GM23338 (cell line): Measurements from ENCODE around the gene PPP1R27. TPM values are rescaled to one million over a fixed set of nuclear protein-coding genes. Genes with fewer than 3 reads are reported as not detected.

Source experiments
- ATAC-seq: fragments of 200-7000 bp; cut with Tn5 transposase; 3 replicates; pipeline ENCODE4 v1.9.1; 2020
- DNase-seq: peaks from one replicate; pipeline ENCODE4 v3.0.0-alpha.2; 2015; ENCODE audit warnings: low spot score
- H2AFZ ChIP-seq: fragments of 200-600 bp; sonication (generic); 2 replicates; pipeline ENCODE4 v1.8.0; 2016; ENCODE audit warnings: antibody characterized with exemption, mild to moderate bottlenecking, moderate library complexity
- H3F3A ChIP-seq: fragments of 200-600 bp; sonication (generic); replicated peaks from 2 replicates; pipeline ENCODE4 v1.8.0; 2017; ENCODE audit warnings: antibody characterized with exemption, mixed run types, low read depth
- H3K27ac ChIP-seq: fragments of 200-600 bp; sonication (generic); 2 replicates; pipeline ENCODE4 v1.6.1; 2016; ENCODE audit warnings: low read depth
- H3K27me3 ChIP-seq: fragments of 200-600 bp; sonication (generic); 2 replicates; pipeline ENCODE4 v1.8.0; 2016; ENCODE audit warnings: mild to moderate bottlenecking, mixed run types, moderate library complexity; ENCODE audit not compliant: insufficient read depth
- H3K36me3 ChIP-seq: fragments of 200-600 bp; sonication (generic); 2 replicates; pipeline ENCODE4 v1.8.0; 2016; ENCODE audit warnings: mild to moderate bottlenecking; ENCODE audit not compliant: insufficient read depth
- H3K4me1 ChIP-seq: fragments of 200-600 bp; sonication (generic); 2 replicates; pipeline ENCODE4 v1.8.0; 2016; ENCODE audit warnings: mild to moderate bottlenecking, moderate library complexity; ENCODE audit not compliant: insufficient read depth
- H3K4me2 ChIP-seq: fragments of 200-600 bp; sonication (generic); 2 replicates; pipeline ENCODE4 v1.7.1; 2017; ENCODE audit warnings: mixed run types
- H3K4me3 ChIP-seq: fragments of 200-600 bp; sonication (generic); 2 replicates; pipeline ENCODE4 v1.6.1; 2016; ENCODE audit warnings: mixed run types
- H3K79me2 ChIP-seq: fragments of 200-600 bp; sonication (generic); replicated peaks from 2 replicates; pipeline ENCODE4 v1.8.0; 2017; ENCODE audit warnings: mild to moderate bottlenecking; ENCODE audit not compliant: insufficient read depth
- H3K9me2 ChIP-seq: fragments of 200-600 bp; sonication (generic); 2 replicates; pipeline ENCODE4 v1.8.0; 2017; ENCODE audit not compliant: insufficient read depth
- H4K20me1 ChIP-seq: fragments of 200-600 bp; sonication (generic); replicated peaks from 2 replicates; pipeline ENCODE4 v1.8.0; 2017; ENCODE audit warnings: mild to moderate bottlenecking; ENCODE audit not compliant: insufficient read depth
- H3K27ac Mint-ChIP-seq: 2 replicates; pipeline ENCODE4 v1.8.0; 2020; ENCODE audit warnings: inconsistent platforms, mild to moderate bottlenecking, moderate library complexity, mixed read lengths
- H3K27me3 Mint-ChIP-seq: 3 replicates; pipeline ENCODE4 v1.8.0; 2022; ENCODE audit warnings: low read depth, mild to moderate bottlenecking, moderate library complexity, mixed read lengths, inconsistent platforms; ENCODE audit not compliant: insufficient read depth, poor library complexity
- H3K36me3 Mint-ChIP-seq: 3 replicates; pipeline ENCODE4 v1.8.0; 2021; ENCODE audit warnings: low read depth, mild to moderate bottlenecking, inconsistent platforms, moderate library complexity, mixed read lengths
- H3K4me1 Mint-ChIP-seq: 3 replicates; pipeline ENCODE4 v1.8.0; 2020; ENCODE audit warnings: mild to moderate bottlenecking, inconsistent platforms, mixed read lengths
- H3K4me3 Mint-ChIP-seq: 3 replicates; pipeline ENCODE4 v1.8.0; 2021; ENCODE audit warnings: moderate library complexity, mild to moderate bottlenecking, inconsistent platforms, mixed read lengths
- H3K9me3 Mint-ChIP-seq: 3 replicates; pipeline ENCODE4 v1.8.0; 2020; ENCODE audit warnings: moderate library complexity, mild to moderate bottlenecking, inconsistent platforms, mixed read lengths
- CREB1 ChIP-seq: fragments of 250-450 bp; sonication (Bioruptor Pico); IDR thresholded peaks from 2 replicates; pipeline ENCODE4 v1.5.0; 2020; ENCODE audit warnings: low read depth, mild to moderate bottlenecking, moderate library complexity
- CTCF ChIP-seq, 2 experiments: fragments of 200-600 bp in 1 of 2; sonication (generic) in 1 of 2; conservative IDR thresholded peaks; 2 replicates each; pipeline versions ENCODE4 v1.5.1 to v1.6.1; 2016 to 2017; ENCODE audit warnings: antibody characterized with exemption in 2 of 2, low read depth in 2 of 2, mild to moderate bottlenecking in 2 of 2, moderate library complexity in 1 of 2
- EZH2 ChIP-seq: fragments of 200-600 bp; sonication (generic); IDR thresholded peaks from one replicate; pipeline ENCODE4 v1.8.0; 2017; ENCODE audit warnings: antibody characterized with exemption, mild to moderate bottlenecking, low read depth; ENCODE audit not compliant: unreplicated experiment
- EZH2phosphoT487 ChIP-seq: fragments of 200-600 bp; sonication (generic); IDR thresholded peaks from one replicate; pipeline ENCODE4 v1.8.1; 2018; ENCODE audit warnings: antibody characterized with exemption; ENCODE audit not compliant: unreplicated experiment
- JUNB ChIP-seq: IDR thresholded peaks from one replicate; pipeline ENCODE4 v1.6.1; 2016; ENCODE audit warnings: antibody characterized with exemption; ENCODE audit not compliant: unreplicated experiment
- POLR2AphosphoS5 ChIP-seq: IDR thresholded peaks from 2 replicates; pipeline ENCODE4 v1.6.1; 2016; ENCODE audit warnings: antibody characterized with exemption, low read depth
- ZNF114 ChIP-seq: fragments of 250-450 bp; sonication (Bioruptor Pico); IDR thresholded peaks from 2 replicates; pipeline ENCODE4 v1.5.0; 2020; ENCODE audit warnings: mild to moderate bottlenecking, moderate library complexity
- ZNF462 ChIP-seq: fragments of 250-450 bp; sonication (Bioruptor Pico); IDR thresholded peaks from 2 replicates; pipeline ENCODE4 v1.5.0; 2020; ENCODE audit warnings: mild to moderate bottlenecking, moderate library complexity
- polyA plus RNA-seq: library from polyadenylated mRNA; unstranded; fragments of >200 nt; fragmentation: Nextera tagmentation; extraction: Ambion mirVana; gene quantifications from 2 replicates; pipeline ENCODE4 v1.2.1, GENCODE V29; 2016
- total RNA-seq: library from RNA; depleted of rRNA; stranded (reverse); fragments of >200 nt; shearing (Covaris generic); gene quantifications from 2 replicates; pipeline ENCODE4 v1.2.3, GENCODE V29; 2014

Gene PPP1R27
- total and polyA plus RNA-seq, 2 experiments from 2014 or later, result 0.65 TPM; not detected in 1

DNA sequence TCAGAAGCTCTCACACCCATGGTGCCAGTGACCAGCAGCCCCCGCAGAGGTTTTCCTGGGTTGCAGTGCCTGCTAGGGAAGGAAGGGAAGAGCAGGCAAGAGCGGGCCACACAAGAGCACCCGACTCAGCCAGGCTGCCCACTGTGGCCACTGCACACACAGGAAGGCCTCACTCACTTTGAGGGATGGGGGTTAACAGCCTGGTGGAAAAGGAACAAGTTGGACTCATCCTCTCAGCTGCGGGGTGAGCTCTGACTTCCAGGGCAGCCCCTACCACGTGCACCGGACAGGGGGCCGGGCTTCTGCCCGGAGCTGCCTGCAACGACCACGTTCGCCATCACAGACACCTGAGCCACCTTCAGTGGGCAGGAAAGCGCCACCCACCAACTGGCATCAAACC is 17.4 kb upstream of the PPP1R27 start (continued):
- TF ChIP-seq ZNF462 (CRISPR knock-in tag), result no peak
- no peak for TF ChIP-seq JUNB
- TF ChIP-seq CTCF (conservative IDR thresholded peaks at IDR 0.05; ENCODE audit: low read depth in 2 of 2), result no peak

GRCh38 chr17:81851423-81851822 is 16.6 kb upstream of the PPP1R27 start:
- H4K20me1 ChIP-seq, result peaks cover 16% of the 10 kb centered on the region
- TF ChIP-seq POLR2AphosphoS5 (no peak), JUNB (no peak), ZNF114 (CRISPR knock-in tag) (no peak), EZH2 (no peak), EZH2phosphoT487 (no peak), CREB1 (CRISPR knock-in tag) (no peak), ZNF462 (CRISPR knock-in tag) (no peak)

More at GRCh38 chr17:81851423-81851822, 16.6 kb upstream of the PPP1R27 start:
- no peak overlapping the region for H3K4me3 Mint-ChIP-seq
- Histone ChIP-seq H3F3A (peaks cover 11% of the 10 kb centered on the region), H3K4me2 (no peak overlapping the region), H3K4me1 (no peaks in the 10 kb centered on the region), H3K36me3 (peaks cover 7% of the 10 kb centered on the region; the same call in 1 of the 2 replicates), H3K27me3 (no peaks in the 10 kb centered on the region), H3K79me2 (peaks cover 12% of the 10 kb centered on the region; the same call in 1 of the 2 replicates), H3K27ac (no peak overlapping the region), H3K9me2 (no peaks in the 10 kb centered on the region), H2AFZ (no peak overlapping the region), H3K4me3 (no peak overlapping the region)
- H3K4me1 Mint-ChIP-seq, result no peaks in the 10 kb centered on the region
- H3K27me3 Mint-ChIP-seq, result peaks cover 5% of the 10 kb centered on the region
- DNase-seq (no peak), ATAC-seq (no peak)
- no peak overlapping the region for H3K27ac Mint-ChIP-seq
- H3K9me3 Mint-ChIP-seq, result no peaks in the 10 kb centered on the region; the same call in 2 of the 3 replicates
- H3K36me3 Mint-ChIP-seq, result peaks cover 60% of the 10 kb centered on the region
